Measurements from ENCODE around the gene THUMPD3.

GRCh38 chr3:9373465-9373864, 10.6 kb downstream of the THUMPD3 start:
- TF ChIP-seq, protein P1, sequence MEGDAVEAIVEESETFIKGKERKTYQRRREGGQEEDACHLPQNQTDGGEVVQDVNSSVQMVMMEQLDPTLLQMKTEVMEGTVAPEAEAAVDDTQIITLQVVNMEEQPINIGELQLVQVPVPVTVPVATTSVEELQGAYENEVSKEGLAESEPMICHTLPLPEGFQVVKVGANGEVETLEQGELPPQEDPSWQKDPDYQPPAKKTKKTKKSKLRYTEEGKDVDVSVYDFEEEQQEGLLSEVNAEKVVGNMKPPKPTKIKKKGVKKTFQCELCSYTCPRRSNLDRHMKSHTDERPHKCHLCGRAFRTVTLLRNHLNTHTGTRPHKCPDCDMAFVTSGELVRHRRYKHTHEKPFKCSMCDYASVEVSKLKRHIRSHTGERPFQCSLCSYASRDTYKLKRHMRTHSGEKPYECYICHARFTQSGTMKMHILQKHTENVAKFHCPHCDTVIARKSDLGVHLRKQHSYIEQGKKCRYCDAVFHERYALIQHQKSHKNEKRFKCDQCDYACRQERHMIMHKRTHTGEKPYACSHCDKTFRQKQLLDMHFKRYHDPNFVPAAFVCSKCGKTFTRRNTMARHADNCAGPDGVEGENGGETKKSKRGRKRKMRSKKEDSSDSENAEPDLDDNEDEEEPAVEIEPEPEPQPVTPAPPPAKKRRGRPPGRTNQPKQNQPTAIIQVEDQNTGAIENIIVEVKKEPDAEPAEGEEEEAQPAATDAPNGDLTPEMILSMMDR (IDR thresholded peaks at IDR 0.05; ENCODE audit: insufficient read depth, low read depth, low read length) = no peak
- TF ChIP-seq EZH2 (IDR thresholded peaks at IDR 0.05; ENCODE audit: insufficient read depth, low read length) = no peak

Measured in astrocyte (in vitro differentiated cells and primary cell).